ENCODE data around the gene RC3H2. TPM values are rescaled to one million over a fixed set of nuclear protein-coding genes. Genes with fewer than 3 reads are reported as not detected.

The RC3H2 gene
- total and polyA plus RNA-seq, 2 of the 13 experiments (the other 11 are each of a cell fraction or from before 2014, with no cell fraction given): 21.0 to 36.4 TPM

DNA sequence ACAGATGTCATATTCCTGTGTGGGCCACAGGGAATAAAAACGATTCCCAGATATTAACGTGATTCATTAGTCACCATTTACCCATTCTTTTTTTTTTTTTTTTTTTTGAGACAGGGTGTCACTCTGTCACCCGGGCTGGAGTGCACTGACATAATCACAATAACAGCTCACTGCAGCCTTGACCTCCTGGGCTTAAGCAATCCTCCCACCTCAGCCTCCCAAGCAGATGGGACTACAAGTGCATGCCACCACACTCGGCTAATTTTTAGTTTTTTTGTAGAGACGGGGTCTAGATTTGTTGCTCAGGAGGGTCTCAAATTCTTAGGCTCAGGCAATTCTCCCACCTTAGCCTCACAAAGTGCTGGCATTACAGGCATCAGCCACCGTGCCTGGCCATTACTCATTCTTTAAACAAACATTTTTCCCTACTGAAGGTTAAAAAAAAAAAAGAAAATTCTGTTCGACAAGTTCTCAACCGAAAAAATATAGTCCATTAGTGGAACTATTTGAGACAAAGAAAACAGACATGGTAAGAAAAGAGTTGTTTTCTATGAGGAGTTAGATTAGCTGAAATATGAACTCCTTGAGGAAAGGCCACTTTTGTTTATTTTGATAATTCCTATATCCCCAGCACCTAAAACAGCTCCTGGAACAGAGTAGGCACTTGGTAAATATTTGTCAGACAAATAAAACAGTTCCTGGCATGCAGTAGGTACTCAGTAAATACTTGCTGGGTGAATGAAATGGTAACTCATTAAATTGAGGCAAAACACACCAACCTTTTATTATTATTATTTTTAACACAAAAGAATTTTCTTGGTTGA, 44.6 kb downstream of the RC3H2 start (continued):
- TF ChIP-seq, protein P1, sequence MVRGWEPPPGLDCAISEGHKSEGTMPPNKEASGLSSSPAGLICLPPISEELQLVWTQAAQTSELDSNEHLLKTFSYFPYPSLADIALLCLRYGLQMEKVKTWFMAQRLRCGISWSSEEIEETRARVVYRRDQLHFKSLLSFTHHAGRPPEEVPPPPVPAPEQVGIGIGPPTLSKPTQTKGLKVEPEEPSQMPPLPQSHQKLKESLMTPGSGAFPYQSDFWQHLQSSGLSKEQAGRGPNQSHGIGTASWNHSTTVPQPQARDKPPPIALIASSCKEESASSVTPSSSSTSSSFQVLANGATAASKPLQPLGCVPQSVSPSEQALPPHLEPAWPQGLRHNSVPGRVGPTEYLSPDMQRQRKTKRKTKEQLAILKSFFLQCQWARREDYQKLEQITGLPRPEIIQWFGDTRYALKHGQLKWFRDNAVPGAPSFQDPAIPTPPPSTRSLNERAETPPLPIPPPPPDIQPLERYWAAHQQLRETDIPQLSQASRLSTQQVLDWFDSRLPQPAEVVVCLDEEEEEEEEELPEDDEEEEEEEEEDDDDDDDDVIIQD (CRISPR knock-in tag; IDR thresholded peaks at IDR 0.05; ENCODE audit: low read depth): 0 out of 2 replicates have a peak, but pooled peaks have one; percentile 1
- TF ChIP-seq FOXP1 (IDR thresholded peaks at IDR 0.05): no peak
- 0 out of 2 replicates have a peak, but pooled peaks have one; percentile 29 for TF ChIP-seq FOXP1 (CRISPR knock-in tag; IDR thresholded peaks at IDR 0.05)
- TF ChIP-seq, protein P2, sequence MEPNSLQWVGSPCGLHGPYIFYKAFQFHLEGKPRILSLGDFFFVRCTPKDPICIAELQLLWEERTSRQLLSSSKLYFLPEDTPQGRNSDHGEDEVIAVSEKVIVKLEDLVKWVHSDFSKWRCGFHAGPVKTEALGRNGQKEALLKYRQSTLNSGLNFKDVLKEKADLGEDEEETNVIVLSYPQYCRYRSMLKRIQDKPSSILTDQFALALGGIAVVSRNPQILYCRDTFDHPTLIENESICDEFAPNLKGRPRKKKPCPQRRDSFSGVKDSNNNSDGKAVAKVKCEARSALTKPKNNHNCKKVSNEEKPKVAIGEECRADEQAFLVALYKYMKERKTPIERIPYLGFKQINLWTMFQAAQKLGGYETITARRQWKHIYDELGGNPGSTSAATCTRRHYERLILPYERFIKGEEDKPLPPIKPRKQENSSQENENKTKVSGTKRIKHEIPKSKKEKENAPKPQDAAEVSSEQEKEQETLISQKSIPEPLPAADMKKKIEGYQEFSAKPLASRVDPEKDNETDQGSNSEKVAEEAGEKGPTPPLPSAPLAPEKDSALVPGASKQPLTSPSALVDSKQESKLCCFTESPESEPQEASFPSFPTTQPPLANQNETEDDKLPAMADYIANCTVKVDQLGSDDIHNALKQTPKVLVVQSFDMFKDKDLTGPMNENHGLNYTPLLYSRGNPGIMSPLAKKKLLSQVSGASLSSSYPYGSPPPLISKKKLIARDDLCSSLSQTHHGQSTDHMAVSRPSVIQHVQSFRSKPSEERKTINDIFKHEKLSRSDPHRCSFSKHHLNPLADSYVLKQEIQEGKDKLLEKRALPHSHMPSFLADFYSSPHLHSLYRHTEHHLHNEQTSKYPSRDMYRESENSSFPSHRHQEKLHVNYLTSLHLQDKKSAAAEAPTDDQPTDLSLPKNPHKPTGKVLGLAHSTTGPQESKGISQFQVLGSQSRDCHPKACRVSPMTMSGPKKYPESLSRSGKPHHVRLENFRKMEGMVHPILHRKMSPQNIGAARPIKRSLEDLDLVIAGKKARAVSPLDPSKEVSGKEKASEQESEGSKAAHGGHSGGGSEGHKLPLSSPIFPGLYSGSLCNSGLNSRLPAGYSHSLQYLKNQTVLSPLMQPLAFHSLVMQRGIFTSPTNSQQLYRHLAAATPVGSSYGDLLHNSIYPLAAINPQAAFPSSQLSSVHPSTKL (CRISPR knock-in tag; IDR thresholded peaks at IDR 0.05): 0 out of 2 replicates have a peak, but pooled peaks have one; percentile 23

DNA sequence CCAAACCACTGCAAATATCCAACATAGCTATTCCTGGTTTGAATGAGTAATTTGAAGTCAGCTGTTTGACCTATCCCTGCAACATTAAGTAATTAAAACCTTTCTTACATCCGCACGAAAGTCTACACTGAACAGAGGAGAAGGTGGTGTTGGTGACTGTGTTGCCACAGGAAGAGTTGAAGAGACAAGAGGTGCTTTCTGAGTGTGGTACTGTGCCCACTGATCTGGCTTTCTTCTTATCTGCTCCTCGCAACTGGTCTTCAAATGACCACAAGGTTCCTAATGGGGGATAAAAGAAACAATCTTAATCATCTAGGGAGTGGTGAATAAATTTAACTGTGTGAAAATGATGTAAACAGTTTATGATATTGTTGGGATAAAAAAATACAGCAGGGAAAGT, 47.3 kb downstream of the RC3H2 start:
- ChIA-PET CTCF (ENCODE audit: low intra/inter-chr PET ratio, low total read pairs) (no interaction called here), POLR2A (no interaction called here)
- intact Hi-C loops (cut with micrococcal nuclease; ENCODE audit: unreplicated experiment) (no loop called here), in situ Hi-C loops (cut with HindIII; ENCODE audit: extremely low pct_ligation_motif_present, low pct_unique_long_range_greater_than_20kb) (no loop called here)
- Histone ChIP-seq H4K20me1 (ENCODE audit: insufficient read depth, low read length) (0 out of 2 replicates have a peak, but pooled peaks cover 4% of the 10 kb centered on the region), H3K9me3 (ENCODE audit: low read length) (no peaks in the 10 kb centered on the region), H3K27ac (ENCODE audit: extremely low read length, insufficient read depth, low read length) (no peak overlapping the region), H3K9ac (ENCODE audit: insufficient read depth, low read depth, low read length) (no peak overlapping the region), H3K79me2 (ENCODE audit: insufficient read depth, low read length) (no peaks in the 10 kb centered on the region), H3K4me3 (replicated peaks in 1 of 3; ENCODE audit: insufficient read depth in 1 of 3, low read depth in 2 of 3, low read length in 3 of 3) (no peak overlapping the region), H3K27me3 (ENCODE audit: control insufficient read depth in 1 of 2, insufficient read depth in 2 of 2, low read length in 2 of 2) (no peaks in the 10 kb centered on the region), H3K36me3 (replicated peaks in 1 of 2; ENCODE audit: control insufficient read depth in 1 of 2, insufficient read depth in 2 of 2, low read length in 2 of 2) (peaks cover 21 to 52% of the 10 kb centered on the region in 2 experiments), H2AFZ (ENCODE audit: low read length) (peak overlapping the region; percentile 42), H3K4me2 (ENCODE audit: low read depth, low read length) (no peak overlapping the region), H3K4me1 (ENCODE audit: insufficient read depth, low read length) (peaks cover 15% of the 10 kb centered on the region)
- DNase-seq (ENCODE audit: low spot score) (no peak), FAIRE-seq (no peak), ATAC-seq (no peak)
- 100% methylated on average over 3 of the region's 3 CpGs for WGBS (ENCODE audit: low lambda C conversion rate)
- no TSS peak for BruUV-seq (replicated peaks)
- TF ChIP-seq, protein P3, sequence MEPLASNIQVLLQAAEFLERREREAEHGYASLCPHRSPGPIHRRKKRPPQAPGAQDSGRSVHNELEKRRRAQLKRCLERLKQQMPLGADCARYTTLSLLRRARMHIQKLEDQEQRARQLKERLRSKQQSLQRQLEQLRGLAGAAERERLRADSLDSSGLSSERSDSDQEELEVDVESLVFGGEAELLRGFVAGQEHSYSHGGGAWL (CRISPR knock-in tag; IDR thresholded peaks at IDR 0.05): no peak
- TF ChIP-seq SNAPC2 (CRISPR knock-in tag; IDR thresholded peaks at IDR 0.05): no peak
- TF ChIP-seq, protein P4, sequence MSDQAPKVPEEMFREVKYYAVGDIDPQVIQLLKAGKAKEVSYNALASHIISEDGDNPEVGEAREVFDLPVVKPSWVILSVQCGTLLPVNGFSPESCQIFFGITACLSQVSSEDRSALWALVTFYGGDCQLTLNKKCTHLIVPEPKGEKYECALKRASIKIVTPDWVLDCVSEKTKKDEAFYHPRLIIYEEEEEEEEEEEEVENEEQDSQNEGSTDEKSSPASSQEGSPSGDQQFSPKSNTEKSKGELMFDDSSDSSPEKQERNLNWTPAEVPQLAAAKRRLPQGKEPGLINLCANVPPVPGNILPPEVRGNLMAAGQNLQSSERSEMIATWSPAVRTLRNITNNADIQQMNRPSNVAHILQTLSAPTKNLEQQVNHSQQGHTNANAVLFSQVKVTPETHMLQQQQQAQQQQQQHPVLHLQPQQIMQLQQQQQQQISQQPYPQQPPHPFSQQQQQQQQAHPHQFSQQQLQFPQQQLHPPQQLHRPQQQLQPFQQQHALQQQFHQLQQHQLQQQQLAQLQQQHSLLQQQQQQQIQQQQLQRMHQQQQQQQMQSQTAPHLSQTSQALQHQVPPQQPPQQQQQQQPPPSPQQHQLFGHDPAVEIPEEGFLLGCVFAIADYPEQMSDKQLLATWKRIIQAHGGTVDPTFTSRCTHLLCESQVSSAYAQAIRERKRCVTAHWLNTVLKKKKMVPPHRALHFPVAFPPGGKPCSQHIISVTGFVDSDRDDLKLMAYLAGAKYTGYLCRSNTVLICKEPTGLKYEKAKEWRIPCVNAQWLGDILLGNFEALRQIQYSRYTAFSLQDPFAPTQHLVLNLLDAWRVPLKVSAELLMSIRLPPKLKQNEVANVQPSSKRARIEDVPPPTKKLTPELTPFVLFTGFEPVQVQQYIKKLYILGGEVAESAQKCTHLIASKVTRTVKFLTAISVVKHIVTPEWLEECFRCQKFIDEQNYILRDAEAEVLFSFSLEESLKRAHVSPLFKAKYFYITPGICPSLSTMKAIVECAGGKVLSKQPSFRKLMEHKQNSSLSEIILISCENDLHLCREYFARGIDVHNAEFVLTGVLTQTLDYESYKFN (CRISPR knock-in tag; conservative IDR thresholded peaks at IDR 0.05): no peak
- TF ChIP-seq, protein P5, sequence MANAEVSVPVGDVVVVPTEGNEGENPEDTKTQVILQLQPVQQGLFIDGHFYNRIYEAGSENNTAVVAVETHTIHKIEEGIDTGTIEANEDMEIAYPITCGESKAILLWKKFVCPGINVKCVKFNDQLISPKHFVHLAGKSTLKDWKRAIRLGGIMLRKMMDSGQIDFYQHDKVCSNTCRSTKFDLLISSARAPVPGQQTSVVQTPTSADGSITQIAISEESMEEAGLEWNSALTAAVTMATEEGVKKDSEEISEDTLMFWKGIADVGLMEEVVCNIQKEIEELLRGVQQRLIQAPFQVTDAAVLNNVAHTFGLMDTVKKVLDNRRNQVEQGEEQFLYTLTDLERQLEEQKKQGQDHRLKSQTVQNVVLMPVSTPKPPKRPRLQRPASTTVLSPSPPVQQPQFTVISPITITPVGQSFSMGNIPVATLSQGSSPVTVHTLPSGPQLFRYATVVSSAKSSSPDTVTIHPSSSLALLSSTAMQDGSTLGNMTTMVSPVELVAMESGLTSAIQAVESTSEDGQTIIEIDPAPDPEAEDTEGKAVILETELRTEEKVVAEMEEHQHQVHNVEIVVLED (CRISPR knock-in tag; IDR thresholded peaks at IDR 0.05; ENCODE audit: borderline replicate concordance): no peak
